Ecto neural progenitor cell (in vitro differentiated cells): Measurements from ENCODE around the gene ZNF549.
"Not testable (repeated sequence)": the region's sequence is repeated elsewhere in the genome, so short reads cannot be mapped to it uniquely, and the experiment has no call there.

Source experiments
- DNase-seq: peaks from one replicate; pipeline ENCODE4 v3.0.0-alpha.2; 2018; ENCODE audit warnings: low spot score

ZNF549 gene

DNA sequence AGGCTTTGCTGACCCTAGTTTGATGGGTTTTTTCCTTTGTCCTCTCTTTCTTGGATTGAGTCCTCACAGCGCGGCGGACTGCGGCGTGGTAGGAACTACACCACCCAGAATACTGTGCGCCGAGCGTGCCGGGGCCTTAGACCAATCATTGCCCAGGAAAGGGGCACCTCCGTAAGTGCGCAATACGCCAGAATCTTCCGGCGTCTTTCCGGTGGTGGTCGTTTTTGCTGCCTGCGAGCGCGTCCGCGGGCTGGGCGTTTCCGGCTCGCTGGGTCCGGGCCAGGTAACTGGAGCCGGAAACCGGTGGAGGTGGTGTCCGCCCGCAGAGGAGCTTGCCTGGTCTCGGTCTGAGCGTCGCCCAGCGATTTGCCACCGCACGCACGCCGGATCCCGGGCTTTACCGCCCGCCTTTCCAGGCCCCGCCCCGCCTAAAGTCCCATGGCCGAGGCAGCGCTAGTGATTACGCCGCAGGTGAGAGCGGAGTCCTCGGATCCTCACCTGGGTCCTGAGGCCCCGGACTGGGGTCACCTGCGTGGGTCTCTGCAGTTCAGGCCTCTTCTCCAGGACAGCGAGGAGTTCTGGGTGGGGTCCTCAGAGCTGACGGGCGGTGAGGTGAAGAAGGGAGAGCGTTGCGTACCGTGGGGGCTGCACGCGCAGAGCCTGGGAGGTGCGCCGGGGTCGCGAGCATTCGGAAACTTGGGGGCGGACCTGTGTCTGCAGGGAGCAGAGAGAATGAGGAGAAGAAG lies at the start of gene ZNF549:
Gene ZNF549, plus strand, starts transcription at position 221 of the 746 bp plus-strand sequence. Its CDS starts 218 bp downstream, at position 439.
- DNase-seq = peak; percentile 91

- peak; percentile 91 for DNase-seq
Observed at GRCh38 chr19:57487477-57488298, 39.5 kb upstream of the ZNF549 start, which contains the start of gene ZNF419. Gene ZNF419 (plus strand): TSS chr19:57487750. CDS start chr19:57487951, 201 bp downstream.

DNA sequence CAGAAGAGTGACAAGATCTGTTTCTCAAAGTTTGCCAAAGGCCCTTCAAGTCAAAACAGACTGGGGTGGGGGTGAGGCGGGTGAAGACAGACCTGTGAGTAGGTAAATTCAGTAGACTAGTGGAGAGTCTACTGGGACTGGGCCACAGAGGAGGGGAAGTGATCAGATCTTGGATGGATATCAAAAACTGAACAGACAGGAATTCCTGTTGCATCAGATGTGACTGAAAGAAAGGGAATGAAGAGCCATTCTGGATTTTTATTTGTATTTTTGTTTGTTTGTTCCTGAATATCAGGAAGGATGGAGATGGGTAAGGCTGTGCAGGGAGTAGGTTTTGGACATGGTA lies 38.9 kb upstream of the ZNF549 start:
- DNase-seq = not testable (repeated sequence)

GRCh38 chr19:57499332-57499679 lies 27.9 kb upstream of the ZNF549 start:
- not testable (repeated sequence) for DNase-seq

- peak; percentile 94 for DNase-seq
Observed at GRCh38 chr19:57499680-57500395, 27.3 kb upstream of the ZNF549 start, which contains the start of gene ZNF773. Gene ZNF773 (plus strand): TSS chr19:57499938. CDS start chr19:57500081, 143 bp downstream.

DNA sequence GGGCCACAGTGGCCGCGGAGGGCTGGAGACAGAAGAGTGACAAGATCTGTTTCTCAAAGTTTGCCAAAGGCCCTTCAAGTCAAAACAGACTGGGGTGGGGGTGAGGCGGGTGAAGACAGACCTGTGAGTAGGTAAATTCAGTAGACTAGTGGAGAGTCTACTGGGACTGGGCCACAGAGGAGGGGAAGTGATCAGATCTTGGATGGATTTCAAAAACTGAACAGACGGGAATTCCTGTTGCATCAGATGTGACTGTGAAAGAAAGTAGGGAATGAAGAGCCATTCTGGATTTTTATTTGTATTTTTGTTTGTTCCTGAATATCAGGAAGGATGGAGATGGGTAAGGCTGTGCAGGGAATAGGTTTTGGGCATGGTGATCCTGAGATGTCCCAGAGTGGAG lies 26.8 kb upstream of the ZNF549 start:
- not testable (repeated sequence) for DNase-seq

DNA sequence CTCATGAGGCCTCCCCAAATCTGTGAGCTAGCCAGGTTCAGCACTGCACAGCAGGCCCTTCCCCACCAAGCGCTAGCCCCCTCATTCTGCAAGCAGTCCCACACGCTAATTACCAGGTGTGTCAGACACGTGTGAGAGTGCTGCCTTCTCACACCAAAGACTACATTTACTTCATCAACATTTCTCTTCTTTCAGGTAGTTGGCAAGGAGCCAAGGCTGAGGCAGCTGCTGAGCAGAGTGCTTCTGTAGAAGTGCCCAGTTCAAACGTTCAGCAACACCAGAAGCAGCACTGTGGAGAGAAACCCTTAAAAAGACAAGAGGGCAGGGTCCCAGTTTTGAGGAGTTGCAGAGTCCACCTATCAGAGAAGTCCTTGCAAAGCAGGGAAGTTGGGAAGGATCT lies 21.0 kb upstream of the ZNF549 start:
- DNase-seq = no peak

GRCh38 chr19:57511484-57511883 lies 15.7 kb upstream of the ZNF549 start:
- DNase-seq = no peak

- no peak for DNase-seq
Observed at GRCh38 chr19:57512845-57513244, 14.3 kb upstream of the ZNF549 start.

- DNase-seq = no peak
Observed at GRCh38 chr19:57515255-57515654, 11.9 kb upstream of the ZNF549 start.

- not testable (repeated sequence) for DNase-seq
Observed at GRCh38 chr19:57518021-57518420, 9.1 kb upstream of the ZNF549 start.

DNA sequence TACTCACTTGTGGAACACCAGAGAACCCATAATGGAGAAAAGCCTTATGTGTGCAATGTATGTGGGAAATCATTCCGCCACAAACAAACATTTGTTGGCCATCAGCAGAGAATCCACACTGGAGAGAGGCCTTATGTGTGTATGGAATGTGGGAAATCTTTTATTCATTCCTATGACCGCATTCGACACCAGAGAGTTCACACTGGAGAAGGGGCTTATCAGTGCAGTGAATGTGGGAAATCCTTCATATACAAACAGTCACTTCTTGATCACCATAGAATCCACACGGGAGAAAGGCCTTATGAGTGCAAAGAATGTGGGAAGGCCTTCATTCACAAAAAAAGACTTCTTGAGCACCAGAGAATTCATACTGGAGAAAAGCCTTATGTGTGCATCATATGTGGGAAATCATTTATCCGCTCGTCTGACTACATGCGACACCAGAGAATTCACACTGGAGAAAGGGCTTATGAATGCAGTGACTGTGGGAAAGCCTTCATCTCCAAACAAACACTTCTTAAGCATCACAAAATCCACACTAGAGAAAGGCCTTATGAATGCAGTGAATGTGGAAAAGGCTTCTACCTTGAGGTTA lies 10.9 kb downstream of the ZNF549 start:
- DNase-seq = no peak

DNA sequence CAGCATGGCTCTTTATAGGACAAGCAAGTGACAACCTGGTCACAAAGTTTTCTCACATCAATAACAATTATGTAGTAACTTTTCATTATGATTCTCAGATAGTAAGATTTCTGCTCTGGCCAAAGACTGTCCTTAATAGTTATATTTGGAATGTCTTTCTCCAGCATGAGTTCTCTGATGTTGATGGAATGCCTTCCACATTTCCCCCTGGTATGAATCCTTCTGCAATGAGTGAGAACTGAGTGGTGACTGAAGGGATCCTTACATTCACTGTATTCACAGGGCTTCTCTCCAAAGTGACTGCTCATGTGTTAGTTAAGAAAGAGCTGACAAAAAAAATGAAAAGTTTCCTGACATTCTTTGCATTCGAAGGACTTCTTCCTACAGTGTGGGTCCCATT lies 19.4 kb downstream of the ZNF549 start:
- no peak for DNase-seq

DNA sequence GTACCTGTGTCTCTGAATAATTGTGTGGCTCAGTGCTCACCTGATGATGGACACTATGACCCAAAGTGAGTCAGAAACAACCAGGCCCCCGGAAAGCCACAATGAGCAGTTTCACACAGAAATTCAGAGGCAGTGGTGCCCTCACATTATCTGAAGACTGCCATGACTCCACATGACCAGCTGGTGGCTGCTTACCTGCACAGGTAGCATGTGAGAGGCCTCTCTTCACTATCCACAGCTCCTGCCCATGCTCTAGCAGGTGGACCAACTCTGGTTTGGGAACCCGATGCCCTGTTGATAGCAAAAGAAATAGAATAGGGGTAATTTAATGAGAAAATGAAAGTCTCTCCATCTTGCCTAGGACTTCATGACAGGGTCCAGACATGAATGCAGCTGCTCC lies 25.3 kb downstream of the ZNF549 start:
- DNase-seq = no peak

- DNase-seq = no peak
Observed at GRCh38 chr19:57557659-57558058, 30.5 kb downstream of the ZNF549 start.

- no peak for DNase-seq
Observed at GRCh38 chr19:57558525-57558924, 31.4 kb downstream of the ZNF549 start.

DNA sequence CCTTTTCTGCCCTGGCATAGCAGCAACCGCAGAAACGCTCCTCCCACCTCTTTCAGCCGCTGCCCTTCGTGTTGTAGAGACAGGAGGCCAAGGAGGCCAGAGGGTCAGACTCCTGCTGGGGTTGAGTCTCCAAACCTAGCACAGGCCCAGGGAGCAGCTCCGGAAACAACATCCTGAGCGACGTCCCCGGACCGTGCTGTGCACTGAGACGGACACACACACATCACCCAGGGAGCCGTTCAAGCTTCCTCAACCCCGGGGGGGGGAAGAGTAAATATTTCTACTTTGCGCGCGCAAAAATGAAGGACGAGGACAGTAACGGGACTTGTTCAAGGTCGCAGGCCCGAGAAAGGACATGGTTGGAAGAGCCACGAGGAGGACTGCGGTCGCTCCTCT lies 31.9 kb downstream of the ZNF549 start:
- peak; percentile 54 for DNase-seq

DNA sequence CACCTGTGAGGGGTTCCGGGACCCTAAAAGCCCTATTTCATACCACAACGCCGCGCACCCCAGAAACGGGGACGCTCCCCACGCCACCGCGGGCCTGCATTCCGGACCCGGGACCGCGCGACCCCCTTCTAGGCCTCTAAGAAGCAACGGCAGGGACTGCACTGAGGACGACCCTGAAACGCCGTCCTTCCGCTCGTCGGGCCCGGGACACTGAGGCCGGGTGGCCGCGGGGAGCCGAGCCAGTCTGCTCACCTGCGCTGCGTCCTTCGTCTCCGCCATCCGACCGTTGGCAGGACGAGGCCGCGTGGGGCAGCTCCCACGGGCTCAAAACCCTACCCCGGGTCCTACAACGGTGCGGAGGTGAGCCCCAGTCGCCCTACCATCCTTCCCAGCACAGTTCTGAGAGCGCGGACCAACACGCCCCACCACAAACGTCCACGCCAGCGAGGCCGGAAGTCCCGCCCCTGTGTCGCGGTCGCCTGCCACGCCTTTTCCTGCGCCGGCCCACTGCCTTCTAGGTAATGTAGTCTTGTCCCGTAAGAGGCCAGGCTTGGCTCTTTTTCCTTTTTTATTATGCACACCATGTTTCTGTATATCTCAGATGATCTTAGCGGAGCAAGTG lies 32.4 kb downstream of the ZNF549 start, which contains the start of gene ZNF550:
Gene ZNF550, minus strand, starts transcription at position 460 of the 622 bp plus-strand sequence. Its CDS starts 181 bp downstream, at position 279.
- peak; percentile 89 for DNase-seq

DNA sequence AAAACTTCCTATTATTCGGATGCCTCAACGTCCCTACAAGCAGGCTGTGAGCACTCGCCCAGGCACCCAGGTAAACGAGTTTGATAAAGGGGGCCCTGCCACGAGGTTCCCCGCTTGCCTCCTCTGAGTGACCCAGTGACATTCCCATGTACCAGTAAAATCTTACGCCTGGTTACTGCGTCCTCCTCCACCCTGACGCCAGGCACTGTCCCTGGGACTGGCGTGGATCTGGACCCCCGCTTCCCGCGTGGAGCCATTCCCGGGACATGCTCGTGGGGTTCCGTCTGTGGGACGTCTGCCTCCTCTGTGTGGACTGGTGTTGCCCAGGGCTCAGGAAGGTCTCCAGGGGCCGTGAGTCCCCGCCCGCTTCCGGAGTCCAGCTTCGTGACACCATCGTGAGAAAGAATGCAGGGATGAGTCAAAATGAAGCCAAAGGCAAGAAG lies 32.9 kb downstream of the ZNF549 start:
- no peak for DNase-seq

DNA sequence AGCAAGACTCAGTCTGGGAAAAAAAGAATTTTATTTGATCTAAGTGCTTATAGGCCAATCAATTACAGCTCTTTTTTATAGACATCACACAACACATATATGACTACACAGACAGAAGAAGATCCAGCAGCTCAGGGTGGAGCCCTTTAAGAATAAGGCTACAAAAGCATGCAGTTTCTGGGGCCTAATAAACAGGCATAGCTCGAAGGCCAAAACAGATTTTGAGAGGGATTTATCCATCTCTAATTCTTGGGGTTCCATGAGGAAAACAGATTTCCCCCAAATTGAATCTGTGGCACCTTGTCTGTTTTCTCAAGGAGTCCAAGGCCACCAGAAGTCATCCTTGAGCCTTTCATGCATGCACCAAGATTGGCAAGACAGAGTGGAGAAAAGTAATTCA lies 36.4 kb downstream of the ZNF549 start:
- DNase-seq = no peak
